Uterus (tissue), 2 donors: Measurements from ENCODE around the gene TNFRSF14.

Source experiments
- POLR2A ChIP-seq, 2 donors: fragments of 450-650 bp; IDR thresholded peaks; one replicate each; pipeline ENCODE4 v1.6.1; 2016; ENCODE audit warnings: antibody characterized with exemption in 2 of 2, mild to moderate bottlenecking in 1 of 2, moderate library complexity in 1 of 2
- TF ChIP-seq, protein P1 (sequence below), 4 experiments: fragments of 200-600 bp in 2 of 4; fragments of 450-650 bp in 2 of 4; sonication (generic) in 2 of 4; IDR thresholded peaks; one replicate each; pipeline ENCODE4 v1.5.1; 2016 to 2019; ENCODE audit warnings: antibody characterized with exemption in 4 of 4, mild to moderate bottlenecking in 2 of 4, moderate library complexity in 1 of 4

DNA sequence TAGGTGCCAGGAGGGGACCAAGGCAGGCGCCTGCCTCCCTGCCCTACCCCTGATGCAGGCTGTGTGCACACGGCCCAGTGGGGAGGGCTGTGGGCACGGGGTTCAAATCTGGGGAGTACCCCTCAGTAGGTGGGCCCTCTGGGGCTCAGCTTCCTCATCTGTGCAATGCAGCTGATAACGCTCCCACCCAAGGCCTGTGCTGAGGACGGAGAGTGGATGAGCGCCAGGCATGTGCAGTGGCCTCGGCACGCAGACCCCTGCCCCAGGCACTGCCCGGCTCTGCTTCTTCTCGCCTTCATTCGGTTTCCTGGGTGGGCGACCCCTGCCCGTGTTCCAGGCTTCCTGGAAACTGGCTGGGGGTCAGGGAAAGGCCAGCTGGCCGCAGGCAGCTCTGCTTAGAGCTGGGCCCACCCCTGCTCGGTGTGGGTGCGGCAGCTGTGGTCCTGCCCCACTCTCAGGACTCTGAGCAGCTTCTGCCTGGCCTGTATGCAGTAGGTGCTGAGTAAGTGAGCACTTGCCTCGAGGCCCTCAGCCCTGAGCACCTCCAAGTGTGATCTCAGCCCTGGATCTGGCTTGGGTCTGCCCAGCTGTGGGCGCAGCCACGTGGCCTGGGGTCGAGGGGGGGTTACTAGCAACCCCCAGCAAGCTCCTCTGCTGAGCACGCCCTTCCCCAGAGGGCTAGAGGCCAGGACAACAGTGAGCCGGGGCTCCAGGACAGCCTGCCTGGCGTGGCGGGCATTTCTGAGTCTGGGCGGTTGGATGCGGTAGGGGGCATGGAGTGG is 11.9 kb upstream of the TNFRSF14 start:
- TF ChIP-seq, protein P1, sequence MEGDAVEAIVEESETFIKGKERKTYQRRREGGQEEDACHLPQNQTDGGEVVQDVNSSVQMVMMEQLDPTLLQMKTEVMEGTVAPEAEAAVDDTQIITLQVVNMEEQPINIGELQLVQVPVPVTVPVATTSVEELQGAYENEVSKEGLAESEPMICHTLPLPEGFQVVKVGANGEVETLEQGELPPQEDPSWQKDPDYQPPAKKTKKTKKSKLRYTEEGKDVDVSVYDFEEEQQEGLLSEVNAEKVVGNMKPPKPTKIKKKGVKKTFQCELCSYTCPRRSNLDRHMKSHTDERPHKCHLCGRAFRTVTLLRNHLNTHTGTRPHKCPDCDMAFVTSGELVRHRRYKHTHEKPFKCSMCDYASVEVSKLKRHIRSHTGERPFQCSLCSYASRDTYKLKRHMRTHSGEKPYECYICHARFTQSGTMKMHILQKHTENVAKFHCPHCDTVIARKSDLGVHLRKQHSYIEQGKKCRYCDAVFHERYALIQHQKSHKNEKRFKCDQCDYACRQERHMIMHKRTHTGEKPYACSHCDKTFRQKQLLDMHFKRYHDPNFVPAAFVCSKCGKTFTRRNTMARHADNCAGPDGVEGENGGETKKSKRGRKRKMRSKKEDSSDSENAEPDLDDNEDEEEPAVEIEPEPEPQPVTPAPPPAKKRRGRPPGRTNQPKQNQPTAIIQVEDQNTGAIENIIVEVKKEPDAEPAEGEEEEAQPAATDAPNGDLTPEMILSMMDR (IDR thresholded peaks at IDR 0.05), result no peak
- TF ChIP-seq POLR2A (IDR thresholded peaks at IDR 0.05), result no peak
